HG03354 (cell line): ENCODE measurements around the gene COL4A4.

Experiments used
- ATAC-seq: cut with Tn5 transposase; IDR thresholded peaks from one replicate; pipeline ENCODE4 v1.9.1; 2021; ENCODE audit warnings: mild to moderate bottlenecking; ENCODE audit not compliant: unreplicated experiment, poor library complexity, severe bottlenecking

The COL4A4 gene

DNA sequence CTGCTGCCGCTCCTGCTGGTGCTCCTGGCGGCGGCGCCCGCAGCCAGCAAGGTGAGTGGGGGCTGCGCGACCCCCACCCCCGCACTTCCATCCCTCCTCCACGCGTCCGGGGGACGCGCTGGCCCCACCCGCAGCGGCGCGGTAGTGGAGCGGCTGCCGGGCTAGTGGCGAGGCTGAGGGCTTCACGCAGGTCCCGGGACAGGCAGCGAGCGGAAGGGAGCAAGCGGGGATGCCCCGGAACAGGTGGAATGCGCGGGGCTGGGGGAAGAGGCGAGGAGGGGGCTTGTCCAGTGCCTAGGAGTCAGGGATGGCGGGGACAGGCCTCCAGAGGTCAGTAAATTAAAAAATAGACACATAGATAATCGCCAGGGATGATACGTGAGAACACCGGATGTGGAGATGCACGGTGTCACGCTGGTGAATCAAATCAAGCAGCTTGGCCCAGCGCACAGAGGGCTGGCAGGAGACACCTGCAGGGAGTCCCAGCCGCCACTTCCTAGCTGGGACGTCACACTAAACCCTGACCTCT lies 822 bp upstream of the COL4A4 start:
- peak; percentile 71 for ATAC-seq

- peak; percentile 75 for ATAC-seq
These were observed 464 bp downstream of the COL4A4 start for GRCh38 chr2:227163485-227163997.

- ATAC-seq = no peak
These were observed 2.1 kb downstream of the COL4A4 start for GRCh38 chr2:227161947-227162346.

GRCh38 chr2:227160164-227160563 lies 3.8 kb downstream of the COL4A4 start:
- no peak for ATAC-seq

DNA sequence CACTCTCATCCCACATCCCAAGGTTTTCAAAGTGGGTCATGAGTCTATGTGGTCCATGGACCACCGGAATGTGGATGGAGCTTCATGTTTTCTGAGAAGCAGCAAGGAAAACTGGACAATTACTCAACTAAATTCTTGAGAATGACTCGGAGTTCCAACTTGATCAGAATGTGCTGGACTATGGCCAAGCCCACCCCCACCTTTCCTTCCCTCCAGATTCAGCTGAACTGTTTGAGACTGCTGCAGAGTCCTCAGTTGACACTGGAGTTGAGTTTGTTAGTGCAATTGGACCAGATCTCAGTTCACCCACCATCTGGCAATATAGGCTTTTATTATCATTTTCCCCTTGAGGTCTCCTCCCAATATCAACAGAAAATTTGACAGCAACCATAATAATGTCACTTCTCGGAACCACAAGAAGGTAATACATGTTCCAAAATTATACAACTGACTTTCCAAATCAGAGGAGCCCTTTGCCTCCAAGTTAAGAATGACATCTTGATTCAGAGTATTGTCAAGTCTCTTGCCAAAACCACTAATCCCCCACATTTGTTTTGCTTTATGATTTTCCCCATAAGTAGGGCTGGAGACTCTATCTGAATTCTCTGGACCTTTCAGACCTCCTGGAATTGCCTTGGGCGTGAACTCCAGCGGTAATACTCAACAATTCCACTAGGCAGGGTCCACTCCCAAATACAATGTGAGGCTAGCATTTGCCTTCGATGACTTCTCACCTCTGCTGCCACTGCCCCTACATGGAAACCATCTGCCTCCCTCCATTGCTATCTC lies 8.8 kb downstream of the COL4A4 start:
- no peak for ATAC-seq

DNA sequence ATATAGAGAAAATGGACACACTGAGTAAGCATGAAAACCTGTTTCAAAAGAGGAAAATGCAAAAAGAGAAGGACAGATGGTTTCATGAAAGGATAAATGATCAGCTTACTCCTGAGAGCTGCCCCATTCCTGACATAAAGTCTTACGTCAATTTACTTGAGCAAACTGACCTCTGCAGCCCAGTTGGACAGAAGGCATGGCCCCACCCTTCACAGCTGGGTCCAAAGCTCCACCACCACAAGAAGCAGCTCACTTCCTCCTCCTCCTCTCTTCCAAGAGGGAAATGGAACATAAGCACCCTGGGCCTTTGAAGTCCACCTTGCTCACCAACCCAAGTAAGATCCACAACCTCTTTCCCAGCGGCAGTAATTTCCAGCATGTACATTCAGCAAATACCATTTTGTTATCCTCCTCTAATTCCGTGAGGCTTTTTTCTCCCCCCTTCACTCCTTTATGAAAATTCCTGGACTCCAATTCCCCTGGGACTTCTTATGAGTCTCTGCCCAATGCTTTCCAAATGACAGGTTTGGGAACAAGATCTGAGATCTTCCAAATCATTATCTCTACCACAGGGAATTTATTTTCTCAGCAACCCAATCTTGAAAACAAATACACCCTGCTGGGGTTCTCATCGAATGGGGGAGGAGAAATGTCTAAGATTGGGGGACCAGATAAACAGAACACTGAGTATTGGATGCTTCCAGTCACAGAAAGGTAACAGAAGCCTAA lies 10.1 kb downstream of the COL4A4 start:
- ATAC-seq = no peak

GRCh38 chr2:227153307-227153706 lies 10.7 kb downstream of the COL4A4 start:
- ATAC-seq = no peak

- ATAC-seq = no peak
These were observed 11.8 kb downstream of the COL4A4 start for GRCh38 chr2:227152093-227152766.

DNA sequence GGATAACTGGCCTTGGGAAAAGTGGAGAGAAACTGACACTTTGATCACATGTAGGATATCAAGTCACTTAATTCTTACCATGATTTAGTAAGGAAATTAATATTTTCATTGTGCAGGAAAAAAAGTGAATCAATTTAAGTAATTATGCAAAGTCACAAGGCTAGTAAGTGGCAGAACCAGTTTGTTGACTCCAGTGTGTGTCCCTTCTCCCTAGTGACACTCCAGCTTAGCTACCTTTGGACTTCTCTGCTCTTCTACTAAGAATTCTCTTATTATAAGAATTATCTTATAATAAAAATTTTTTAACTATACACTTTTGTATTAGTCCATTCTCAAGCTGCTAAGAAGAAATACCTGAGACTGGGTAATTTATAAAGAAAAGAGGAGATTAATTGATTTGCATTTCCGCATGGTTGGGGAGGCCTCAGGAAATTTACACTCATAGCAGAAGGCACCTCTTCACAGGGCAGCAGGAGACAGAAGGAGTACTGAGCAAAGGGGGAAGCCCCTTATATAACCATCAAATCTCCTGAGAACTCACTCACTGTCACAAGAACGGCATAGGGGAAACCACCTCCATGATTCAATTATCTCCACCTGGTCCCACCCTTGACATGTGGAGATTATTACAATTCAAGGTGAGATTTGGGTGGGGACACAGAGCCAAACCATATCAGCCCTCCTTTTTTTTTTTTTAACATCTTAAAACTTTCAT lies 13.6 kb downstream of the COL4A4 start:
- ATAC-seq = no peak

- no peak for ATAC-seq
These were observed 15.9 kb downstream of the COL4A4 start for GRCh38 chr2:227148106-227148505.

GRCh38 chr2:227147023-227147422 lies 17.0 kb downstream of the COL4A4 start:
- no peak for ATAC-seq

- no peak for ATAC-seq
These were observed 17.5 kb downstream of the COL4A4 start for GRCh38 chr2:227146456-227146855.

DNA sequence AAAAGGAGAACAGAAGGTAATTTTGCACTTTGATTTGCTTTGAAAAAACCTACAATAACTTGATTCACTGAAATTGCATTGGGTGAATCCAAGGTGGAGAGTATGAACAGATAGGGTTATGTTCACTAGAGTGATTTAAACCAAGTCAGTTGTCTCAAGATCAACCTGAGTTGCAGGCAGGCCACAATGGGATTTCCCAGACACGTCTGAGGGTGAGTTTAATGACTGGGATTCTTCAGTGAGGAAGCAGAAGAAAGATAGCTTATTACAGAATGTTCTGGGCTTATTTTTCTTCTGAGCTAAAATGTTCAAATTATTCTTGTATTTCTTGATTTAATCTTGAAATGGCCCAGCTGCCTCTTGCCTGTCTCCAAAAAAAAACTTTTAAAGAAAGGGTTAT lies 20.1 kb downstream of the COL4A4 start:
- ATAC-seq = no peak

- no peak for ATAC-seq
These were observed 22.7 kb downstream of the COL4A4 start for GRCh38 chr2:227141301-227141700.

DNA sequence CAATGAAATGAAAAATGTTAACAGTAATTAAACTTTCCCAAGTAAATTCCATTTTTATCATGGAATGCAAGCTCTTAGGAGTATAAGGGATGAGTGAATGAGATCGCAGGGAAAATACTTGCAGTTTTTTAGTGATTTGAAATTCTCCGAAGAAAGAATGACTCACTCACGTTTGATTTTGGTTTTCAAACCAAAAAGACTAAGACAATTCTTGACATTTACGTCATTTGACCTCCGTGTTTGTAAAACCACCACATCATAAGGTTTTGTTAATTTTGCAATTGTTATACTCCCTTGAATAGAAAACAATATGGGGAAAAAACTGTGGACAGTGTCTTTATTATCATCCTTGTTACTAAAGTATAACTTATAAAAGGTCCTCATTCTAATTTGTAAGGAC lies 29.4 kb downstream of the COL4A4 start:
- no peak for ATAC-seq

DNA sequence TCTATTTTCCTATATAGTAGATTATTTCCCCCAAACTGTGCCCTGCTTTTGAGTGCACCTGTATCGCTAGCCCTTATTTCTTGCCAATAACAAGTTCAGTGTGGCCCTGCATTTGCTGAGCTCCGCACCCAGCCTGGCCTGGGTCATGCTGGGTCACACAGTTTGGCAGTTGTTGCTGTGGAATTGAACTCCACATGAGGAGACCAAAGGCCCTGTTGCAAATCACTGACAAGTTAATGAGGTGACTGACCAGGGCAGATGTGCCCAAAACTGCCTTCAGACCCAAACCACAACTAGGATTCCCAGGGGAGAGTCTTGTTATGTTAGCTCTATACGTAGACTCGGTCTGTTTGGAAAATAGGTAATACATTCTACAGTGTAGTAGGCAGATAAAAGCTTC lies 31.0 kb downstream of the COL4A4 start:
- ATAC-seq = no peak

- ATAC-seq = no peak
These were observed 33.4 kb downstream of the COL4A4 start for GRCh38 chr2:227130636-227131035.

- no peak for ATAC-seq
These were observed 36.8 kb downstream of the COL4A4 start for GRCh38 chr2:227127201-227127600.

DNA sequence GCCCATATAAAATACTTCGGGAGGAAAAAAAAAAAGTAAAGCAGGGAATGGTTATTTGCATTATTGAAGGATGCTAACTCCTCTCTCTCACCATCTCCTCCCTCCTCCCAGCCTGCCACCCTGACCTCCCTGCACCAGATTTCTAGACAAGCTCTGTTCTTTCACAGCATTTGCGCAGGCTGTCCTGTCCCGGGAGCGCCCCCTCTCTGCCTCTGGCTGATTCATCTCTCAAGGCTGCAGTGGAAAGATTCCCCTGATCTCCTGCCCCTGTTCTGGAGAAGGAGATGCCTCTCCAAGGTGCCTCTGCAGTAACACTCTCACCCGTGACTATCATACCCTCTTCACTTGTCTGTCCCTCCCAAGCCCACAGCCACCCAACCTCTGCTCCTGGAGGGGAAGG lies 38.5 kb downstream of the COL4A4 start:
- no peak for ATAC-seq

- no peak for ATAC-seq
These were observed 39.2 kb downstream of the COL4A4 start for GRCh38 chr2:227124811-227125210.
